Astrocyte (in vitro differentiated cells and primary cell): ENCODE results near the gene MEI4.

Source experiments
- CTCF ChIP-seq: IDR thresholded peaks from 2 replicates; pipeline ENCODE4 v1.5.1; 2011; ENCODE audit warnings: low read depth, mild to moderate bottlenecking, inconsistent platforms, low read length, moderate library complexity; ENCODE audit not compliant: insufficient read depth
- EZH2 ChIP-seq: IDR thresholded peaks from 2 replicates; pipeline ENCODE4 v1.6.1; 2012; ENCODE audit warnings: mild to moderate bottlenecking, low read length, inconsistent platforms; ENCODE audit not compliant: insufficient read depth

- TF ChIP-seq EZH2 (no peak), CTCF (no peak)
Observed at GRCh38 chr6:77653816-77654215, 977 bp downstream of the MEI4 start.
